ENCODE measurements around the gene SLC6A13.

The SLC6A13 gene

DNA sequence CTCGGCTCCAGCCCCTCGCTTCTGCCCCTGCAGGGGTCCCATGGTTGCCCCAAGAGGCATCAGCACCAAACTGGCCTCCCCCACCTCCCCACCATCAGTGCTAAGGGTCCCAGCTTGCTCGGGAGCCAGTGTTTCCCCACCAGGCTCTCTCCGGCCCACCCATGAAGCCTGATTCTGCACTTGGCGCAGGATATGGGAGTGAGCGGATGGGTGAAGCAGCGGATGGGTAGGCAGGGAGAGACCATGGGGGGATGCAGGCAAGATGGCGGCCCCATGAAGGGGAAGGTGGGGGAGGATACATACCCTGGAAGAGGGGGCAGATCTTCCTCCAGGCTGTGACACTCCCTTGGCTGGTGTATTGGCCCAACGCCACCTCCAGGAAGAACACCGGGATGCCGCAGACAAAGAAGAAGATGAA, 58.4 kb downstream of the SLC6A13 start:
- Histone ChIP-seq H3K27me3 (replicated peaks; ENCODE audit: control insufficient read depth, insufficient read depth, low read length) (peaks cover 5% of the 10 kb centered on the region), H3K36me3 (ENCODE audit: control insufficient read depth, insufficient read depth, low read length) (no peaks in the 10 kb centered on the region), H3K4me3 (replicated peaks; ENCODE audit: low read depth, low read length) (no peak overlapping the region)
- TF ChIP-seq, protein P1, sequence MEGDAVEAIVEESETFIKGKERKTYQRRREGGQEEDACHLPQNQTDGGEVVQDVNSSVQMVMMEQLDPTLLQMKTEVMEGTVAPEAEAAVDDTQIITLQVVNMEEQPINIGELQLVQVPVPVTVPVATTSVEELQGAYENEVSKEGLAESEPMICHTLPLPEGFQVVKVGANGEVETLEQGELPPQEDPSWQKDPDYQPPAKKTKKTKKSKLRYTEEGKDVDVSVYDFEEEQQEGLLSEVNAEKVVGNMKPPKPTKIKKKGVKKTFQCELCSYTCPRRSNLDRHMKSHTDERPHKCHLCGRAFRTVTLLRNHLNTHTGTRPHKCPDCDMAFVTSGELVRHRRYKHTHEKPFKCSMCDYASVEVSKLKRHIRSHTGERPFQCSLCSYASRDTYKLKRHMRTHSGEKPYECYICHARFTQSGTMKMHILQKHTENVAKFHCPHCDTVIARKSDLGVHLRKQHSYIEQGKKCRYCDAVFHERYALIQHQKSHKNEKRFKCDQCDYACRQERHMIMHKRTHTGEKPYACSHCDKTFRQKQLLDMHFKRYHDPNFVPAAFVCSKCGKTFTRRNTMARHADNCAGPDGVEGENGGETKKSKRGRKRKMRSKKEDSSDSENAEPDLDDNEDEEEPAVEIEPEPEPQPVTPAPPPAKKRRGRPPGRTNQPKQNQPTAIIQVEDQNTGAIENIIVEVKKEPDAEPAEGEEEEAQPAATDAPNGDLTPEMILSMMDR (IDR thresholded peaks at IDR 0.05; ENCODE audit: insufficient read depth, low read length, poor library complexity, severe bottlenecking) = no peak
- no peak for DNase-seq (ENCODE audit: extremely low read depth, insufficient read length)

- Histone ChIP-seq H3K27me3 (replicated peaks; ENCODE audit: control insufficient read depth, insufficient read depth, low read length) (peaks cover 3% of the 10 kb centered on the region), H3K4me3 (replicated peaks; ENCODE audit: low read depth, low read length) (no peak overlapping the region), H3K36me3 (ENCODE audit: control insufficient read depth, insufficient read depth, low read length) (no peaks in the 10 kb centered on the region)
- no peak for DNase-seq (ENCODE audit: extremely low read depth, insufficient read length)
- TF ChIP-seq, protein P1 (IDR thresholded peaks at IDR 0.05; ENCODE audit: insufficient read depth, low read length, poor library complexity, severe bottlenecking) = no peak
Observed at GRCh38 chr12:203462-204260, 59.0 kb downstream of the SLC6A13 start.

DNA sequence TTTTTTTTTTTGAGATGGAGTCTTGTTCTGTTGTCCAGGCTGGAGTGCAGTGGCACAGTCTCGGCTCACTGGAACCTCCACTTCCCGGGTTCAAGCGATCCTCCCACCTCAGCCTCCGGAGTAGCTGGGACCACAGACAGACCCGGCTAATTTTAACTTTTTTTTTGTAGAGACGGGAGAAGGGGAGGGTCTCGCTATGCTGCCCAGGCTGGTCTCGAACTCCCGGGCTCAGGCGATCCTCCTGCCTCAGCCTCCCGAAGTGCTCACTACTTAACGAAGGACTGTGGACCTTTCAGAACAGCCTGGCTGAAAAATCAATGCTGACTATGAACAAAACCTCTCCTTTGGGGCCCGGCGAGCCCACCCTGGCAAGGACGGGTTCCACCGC, 59.6 kb downstream of the SLC6A13 start:
- peaks cover 3% of the 10 kb centered on the region for H3K27me3 ChIP-seq (replicated peaks; ENCODE audit: control insufficient read depth, insufficient read depth, low read length)
- H3K36me3 ChIP-seq (ENCODE audit: control insufficient read depth, insufficient read depth, low read length) = no peaks in the 10 kb centered on the region
- TF ChIP-seq, protein P1 (IDR thresholded peaks at IDR 0.05; ENCODE audit: insufficient read depth, low read length, poor library complexity, severe bottlenecking) = no peak
- no peak for DNase-seq (ENCODE audit: extremely low read depth, insufficient read length)
- H3K4me3 ChIP-seq (replicated peaks; ENCODE audit: low read depth, low read length) = no peak overlapping the region

DNA sequence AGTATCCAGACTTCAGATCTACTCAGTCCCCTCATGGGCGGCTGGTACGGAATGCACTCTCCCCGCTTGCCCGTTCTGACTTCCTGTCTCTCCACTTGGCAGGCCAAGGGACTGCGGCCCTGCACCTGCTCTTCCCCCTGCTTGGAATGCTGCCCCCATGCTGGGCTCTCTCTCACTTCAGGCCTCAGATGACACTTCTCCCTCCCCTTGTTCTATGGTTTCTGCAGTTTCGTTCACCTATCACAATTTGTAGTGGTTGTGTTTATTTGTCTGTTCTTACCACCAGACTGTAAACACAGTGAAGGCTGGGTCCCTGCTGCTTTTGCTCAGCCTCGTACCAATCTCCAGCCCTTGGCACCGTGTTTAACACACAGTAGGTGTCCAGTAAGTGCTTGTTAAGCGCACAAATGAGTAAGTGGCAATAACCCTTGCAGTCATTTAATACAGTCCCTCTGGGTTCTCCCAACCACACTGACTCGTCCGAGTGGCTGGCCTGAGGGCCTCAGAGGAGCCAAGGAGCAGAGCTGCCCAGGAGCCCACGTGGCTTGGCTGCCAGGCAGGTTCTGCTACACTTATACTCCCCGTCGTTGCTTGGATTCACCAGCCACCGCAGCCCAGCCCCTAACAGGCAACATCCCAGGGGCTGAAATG, 60.4 kb downstream of the SLC6A13 start:
- H3K36me3 ChIP-seq (ENCODE audit: control insufficient read depth, insufficient read depth, low read length) = no peaks in the 10 kb centered on the region
- DNase-seq (ENCODE audit: extremely low read depth, insufficient read length) = no peak
- TF ChIP-seq, protein P1 (IDR thresholded peaks at IDR 0.05; ENCODE audit: insufficient read depth, low read length, poor library complexity, severe bottlenecking) = no peak
- H3K4me3 ChIP-seq (replicated peaks; ENCODE audit: low read depth, low read length) = no peak overlapping the region
- H3K27me3 ChIP-seq (replicated peaks; ENCODE audit: control insufficient read depth, insufficient read depth, low read length) = peaks cover 3% of the 10 kb centered on the region

GRCh38 chr12:201361-201760, 61.3 kb downstream of the SLC6A13 start:
- DNase-seq (ENCODE audit: extremely low read depth, insufficient read length) = no peak
- Histone ChIP-seq H3K36me3 (ENCODE audit: control insufficient read depth, insufficient read depth, low read length) (no peaks in the 10 kb centered on the region), H3K4me3 (replicated peaks; ENCODE audit: low read depth, low read length) (no peak overlapping the region), H3K27me3 (replicated peaks; ENCODE audit: control insufficient read depth, insufficient read depth, low read length) (peaks cover 3% of the 10 kb centered on the region)
- TF ChIP-seq, protein P1 (IDR thresholded peaks at IDR 0.05; ENCODE audit: insufficient read depth, low read length, poor library complexity, severe bottlenecking) = no peak

All from GM06990 (cell line).